ENCODE measurements around the gene ARPC2. TPM values are rescaled to one million over a fixed set of nuclear protein-coding genes. Genes with fewer than 3 reads are reported as not detected.

ARPC2 gene
- total RNA-seq, 1 experiment from 2014 or later = 273 TPM

DNA sequence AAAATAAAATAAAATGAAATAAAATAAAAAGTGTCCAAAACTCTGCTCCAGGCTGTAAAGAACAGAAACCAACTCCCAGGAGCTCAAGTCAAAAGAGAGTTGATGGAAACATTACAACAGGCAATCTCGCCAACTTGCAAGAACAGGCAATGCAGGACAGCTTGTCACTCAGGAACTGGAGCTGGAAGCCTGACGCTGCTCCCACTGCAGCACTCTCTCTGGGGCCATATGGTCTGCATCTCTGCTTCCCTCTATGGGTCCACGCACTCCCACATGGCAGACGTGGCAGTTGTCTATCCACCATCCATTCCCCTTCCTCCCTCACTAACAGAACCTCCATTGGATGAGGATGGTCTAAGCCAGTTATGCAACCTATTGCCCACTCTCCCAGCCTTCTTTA lies 23.3 kb upstream of the ARPC2 start:
- H4K20me1 ChIP-seq (ENCODE audit: insufficient read depth) = no peaks in the 10 kb centered on the region
- DNase-seq = no peak
- no peak overlapping the region for H2AFZ ChIP-seq
- H3K9me2 ChIP-seq (ENCODE audit: insufficient read depth) = no peaks in the 10 kb centered on the region
- intact Hi-C loops (cut with micrococcal nuclease; ENCODE audit: unreplicated experiment) = no loop called here
- no peak overlapping the region for H3K4me3 ChIP-seq
- no TSS peak for BruUV-seq (replicated peaks)
- no peak overlapping the region for H3K4me2 ChIP-seq
- no peaks in the 10 kb centered on the region for H3K36me3 ChIP-seq (ENCODE audit: low read depth)
- TF ChIP-seq, protein P1, sequence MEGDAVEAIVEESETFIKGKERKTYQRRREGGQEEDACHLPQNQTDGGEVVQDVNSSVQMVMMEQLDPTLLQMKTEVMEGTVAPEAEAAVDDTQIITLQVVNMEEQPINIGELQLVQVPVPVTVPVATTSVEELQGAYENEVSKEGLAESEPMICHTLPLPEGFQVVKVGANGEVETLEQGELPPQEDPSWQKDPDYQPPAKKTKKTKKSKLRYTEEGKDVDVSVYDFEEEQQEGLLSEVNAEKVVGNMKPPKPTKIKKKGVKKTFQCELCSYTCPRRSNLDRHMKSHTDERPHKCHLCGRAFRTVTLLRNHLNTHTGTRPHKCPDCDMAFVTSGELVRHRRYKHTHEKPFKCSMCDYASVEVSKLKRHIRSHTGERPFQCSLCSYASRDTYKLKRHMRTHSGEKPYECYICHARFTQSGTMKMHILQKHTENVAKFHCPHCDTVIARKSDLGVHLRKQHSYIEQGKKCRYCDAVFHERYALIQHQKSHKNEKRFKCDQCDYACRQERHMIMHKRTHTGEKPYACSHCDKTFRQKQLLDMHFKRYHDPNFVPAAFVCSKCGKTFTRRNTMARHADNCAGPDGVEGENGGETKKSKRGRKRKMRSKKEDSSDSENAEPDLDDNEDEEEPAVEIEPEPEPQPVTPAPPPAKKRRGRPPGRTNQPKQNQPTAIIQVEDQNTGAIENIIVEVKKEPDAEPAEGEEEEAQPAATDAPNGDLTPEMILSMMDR (conservative IDR thresholded peaks at IDR 0.05) = no peak
- no peak for TF ChIP-seq EZH2 (IDR thresholded peaks at IDR 0.05; ENCODE audit: low read depth)
- CTCF ChIA-PET = no interaction called here
- H3K79me2 ChIP-seq (ENCODE audit: low read depth) = no peaks in the 10 kb centered on the region
- H3K9me3 ChIP-seq (ENCODE audit: insufficient read depth, low read depth) = no peaks in the 10 kb centered on the region
- no peaks in the 10 kb centered on the region for H3K4me1 ChIP-seq (replicated peaks; ENCODE audit: insufficient read depth)
- H3K27me3 ChIP-seq (ENCODE audit: insufficient read depth, low read depth) = peaks cover 5% of the 10 kb centered on the region; the same call in 1 of the 2 replicates
- H3K27ac ChIP-seq = no peak overlapping the region
- POLR2A ChIA-PET (ENCODE audit: unreplicated experiment) = no interaction called here
- no peaks in the 10 kb centered on the region for H3F3A ChIP-seq (ENCODE audit: insufficient read depth, low read depth)

DNA sequence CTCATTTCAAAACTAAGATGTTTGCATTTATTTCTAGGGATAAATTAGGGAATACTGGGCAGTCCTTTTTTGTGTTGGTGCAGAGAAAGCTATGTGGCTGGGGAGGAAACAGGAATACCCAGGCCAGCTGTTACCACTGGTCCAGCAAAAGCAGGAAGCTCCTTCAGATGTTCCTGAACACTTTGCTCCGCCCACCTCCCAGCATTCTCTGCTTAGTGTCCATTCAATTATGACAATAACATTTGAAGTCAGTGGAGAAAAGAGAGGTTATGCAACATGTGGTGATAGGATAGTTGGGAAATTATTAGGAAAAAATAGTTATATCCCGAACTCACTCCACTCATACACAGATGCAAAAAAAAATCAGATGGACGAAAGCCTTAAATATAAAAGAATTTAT lies 22.1 kb upstream of the ARPC2 start:
- no TSS peak for BruUV-seq (replicated peaks)
- Histone ChIP-seq H3K9me2 (ENCODE audit: insufficient read depth) (no peaks in the 10 kb centered on the region), H3K36me3 (ENCODE audit: low read depth) (no peaks in the 10 kb centered on the region), H3K4me1 (replicated peaks; ENCODE audit: insufficient read depth) (no peaks in the 10 kb centered on the region), H3K4me3 (no peak overlapping the region), H3K27me3 (ENCODE audit: insufficient read depth, low read depth) (peaks cover 5% of the 10 kb centered on the region; the same call in 1 of the 2 replicates), H3F3A (ENCODE audit: insufficient read depth, low read depth) (no peaks in the 10 kb centered on the region), H3K79me2 (ENCODE audit: low read depth) (no peaks in the 10 kb centered on the region), H3K4me2 (no peak overlapping the region), H3K27ac (no peak overlapping the region), H2AFZ (no peak overlapping the region), H4K20me1 (ENCODE audit: insufficient read depth) (no peaks in the 10 kb centered on the region), H3K9me3 (ENCODE audit: insufficient read depth, low read depth) (no peaks in the 10 kb centered on the region)
- POLR2A ChIA-PET (ENCODE audit: unreplicated experiment) = no interaction called here
- intact Hi-C loops (cut with micrococcal nuclease; ENCODE audit: unreplicated experiment) = no loop called here
- CTCF ChIA-PET = no interaction called here
- no peak for DNase-seq
- TF ChIP-seq, protein P1 (conservative IDR thresholded peaks at IDR 0.05) = no peak
- no peak for TF ChIP-seq EZH2 (IDR thresholded peaks at IDR 0.05; ENCODE audit: low read depth)

DNA sequence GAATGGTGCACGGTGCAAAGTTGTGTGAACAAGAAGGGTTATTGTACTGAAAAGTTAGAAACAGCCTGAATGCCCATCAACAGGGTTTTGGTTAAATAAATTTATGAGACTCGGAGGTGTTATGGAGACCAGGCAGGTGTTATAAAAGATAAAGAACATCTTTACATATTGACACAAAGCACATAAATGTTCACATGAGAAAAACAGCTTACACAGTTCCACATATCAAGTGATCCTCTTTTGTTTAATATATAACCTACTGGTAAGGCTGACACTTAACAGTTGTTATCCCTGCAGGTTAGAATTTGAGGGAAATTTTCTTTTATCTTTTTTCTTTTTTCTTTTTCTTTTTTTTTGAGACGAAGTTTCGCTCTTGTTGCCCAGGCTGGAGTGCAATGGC lies 20.0 kb upstream of the ARPC2 start:
- no peaks in the 10 kb centered on the region for H3K4me1 ChIP-seq (replicated peaks; ENCODE audit: insufficient read depth)
- H3K4me3 ChIP-seq = no peak overlapping the region
- CTCF ChIA-PET = no interaction called here
- H4K20me1 ChIP-seq (ENCODE audit: insufficient read depth) = no peaks in the 10 kb centered on the region
- H3K27me3 ChIP-seq (ENCODE audit: insufficient read depth, low read depth) = peaks cover 5% of the 10 kb centered on the region; the same call in 1 of the 2 replicates
- no peaks in the 10 kb centered on the region for H3K9me2 ChIP-seq (ENCODE audit: insufficient read depth)
- TF ChIP-seq, protein P1 (conservative IDR thresholded peaks at IDR 0.05) = no peak
- no peak for TF ChIP-seq EZH2 (IDR thresholded peaks at IDR 0.05; ENCODE audit: low read depth)
- H3K36me3 ChIP-seq (ENCODE audit: low read depth) = no peaks in the 10 kb centered on the region
- POLR2A ChIA-PET (ENCODE audit: unreplicated experiment) = no interaction called here
- no peak overlapping the region for H3K27ac ChIP-seq
- DNase-seq = no peak
- H3K9me3 ChIP-seq (ENCODE audit: insufficient read depth, low read depth) = no peaks in the 10 kb centered on the region
- no peaks in the 10 kb centered on the region for H3K79me2 ChIP-seq (ENCODE audit: low read depth)
- H3K4me2 ChIP-seq = no peak overlapping the region
- H2AFZ ChIP-seq = no peak overlapping the region
- BruUV-seq (replicated peaks) = no TSS peak
- H3F3A ChIP-seq (ENCODE audit: insufficient read depth, low read depth) = no peaks in the 10 kb centered on the region
- intact Hi-C loops (cut with micrococcal nuclease; ENCODE audit: unreplicated experiment) = no loop called here
